HUES6 (cell line): ENCODE measurements around the gene HIF1A.
A peak's percentile ranks its signal among the peaks of the same experiment; 100 is the strongest.

ENCODE experiments used
- H3K27ac ChIP-seq: 2 replicates; pipeline ENCODE4 v1.7.0; 2013; ENCODE audit warnings: low read depth, mild to moderate bottlenecking, low read length, inconsistent platforms
- H3K27me3 ChIP-seq: 2 replicates; pipeline ENCODE4 v1.6.1; 2013; ENCODE audit warnings: low read length; ENCODE audit not compliant: control insufficient read depth, insufficient read depth
- H3K36me3 ChIP-seq: 2 replicates; pipeline ENCODE4 v1.6.1; 2013; ENCODE audit warnings: low read length; ENCODE audit not compliant: control insufficient read depth, insufficient read depth
- H3K4me1 ChIP-seq: 2 replicates; pipeline ENCODE4 v1.6.1; 2013; ENCODE audit warnings: low read length; ENCODE audit not compliant: control insufficient read depth, insufficient read depth
- H3K4me3 ChIP-seq: 2 replicates; pipeline ENCODE4 v1.5.1; 2013; ENCODE audit warnings: low read depth, low read length
- H3K9ac ChIP-seq: one replicate; pipeline ENCODE4 v1.6.1; 2013; ENCODE audit warnings: mild to moderate bottlenecking, low read length
- H3K9me3 ChIP-seq: 2 replicates; pipeline ENCODE4 v1.6.1; 2013; ENCODE audit warnings: low read depth, low read length; ENCODE audit not compliant: control insufficient read depth, insufficient read depth

The HIF1A gene

DNA sequence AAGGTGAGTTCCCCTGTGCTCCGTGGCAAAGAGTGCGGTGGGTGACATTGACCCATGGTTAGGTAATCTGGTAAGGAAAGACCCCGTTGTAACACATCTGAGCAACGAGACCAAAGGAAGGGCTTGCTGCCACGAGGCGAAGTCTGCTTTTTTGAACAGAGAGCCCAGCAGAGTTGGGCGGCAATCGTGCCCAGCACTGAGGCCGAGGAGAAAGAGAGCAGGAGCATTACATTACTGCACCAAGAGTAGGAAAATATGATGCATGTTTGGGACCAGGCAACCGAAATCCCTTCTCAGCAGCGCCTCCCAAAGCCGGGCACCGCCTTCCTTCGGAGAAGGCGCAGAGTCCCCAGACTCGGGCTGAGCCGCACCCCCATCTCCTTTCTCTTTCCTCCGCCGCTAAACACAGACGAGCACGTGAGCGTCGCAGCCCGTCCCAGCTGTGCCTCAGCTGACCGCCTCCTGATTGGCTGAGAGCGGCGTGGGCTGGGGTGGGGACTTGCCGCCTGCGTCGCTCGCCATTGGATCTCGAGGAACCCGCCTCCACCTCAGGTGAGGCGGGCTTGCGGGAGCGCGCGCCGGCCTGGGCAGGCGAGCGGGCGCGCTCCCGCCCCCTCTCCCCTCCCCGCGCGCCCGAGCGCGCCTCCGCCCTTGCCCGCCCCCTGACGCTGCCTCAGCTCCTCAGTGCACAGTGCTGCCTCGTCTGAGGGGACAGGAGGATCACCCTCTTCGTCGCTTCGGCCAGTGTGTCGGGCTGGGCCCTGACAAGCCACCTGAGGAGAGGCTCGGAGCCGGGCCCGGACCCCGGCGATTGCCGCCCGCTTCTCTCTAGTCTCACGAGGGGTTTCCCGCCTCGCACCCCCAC lies at the start of gene HIF1A:
Gene HIF1A, plus strand, starts transcription at position 684 of the 865 bp plus-strand sequence. CDS start 292 bp downstream, outside the sequence.
- Histone ChIP-seq H3K27me3 (no peaks in the 10 kb centered on the region), H3K4me3 (peak within 1 kb of the TSS; percentile 99), H3K9me3 (no peaks in the 10 kb centered on the region), H3K4me1 (peaks cover 33% of the 10 kb centered on the region), H3K36me3 (no peaks in the 10 kb centered on the region), H3K27ac (peak within 1 kb of the TSS; percentile 97), H3K9ac (peak within 1 kb of the TSS; percentile 97)

DNA sequence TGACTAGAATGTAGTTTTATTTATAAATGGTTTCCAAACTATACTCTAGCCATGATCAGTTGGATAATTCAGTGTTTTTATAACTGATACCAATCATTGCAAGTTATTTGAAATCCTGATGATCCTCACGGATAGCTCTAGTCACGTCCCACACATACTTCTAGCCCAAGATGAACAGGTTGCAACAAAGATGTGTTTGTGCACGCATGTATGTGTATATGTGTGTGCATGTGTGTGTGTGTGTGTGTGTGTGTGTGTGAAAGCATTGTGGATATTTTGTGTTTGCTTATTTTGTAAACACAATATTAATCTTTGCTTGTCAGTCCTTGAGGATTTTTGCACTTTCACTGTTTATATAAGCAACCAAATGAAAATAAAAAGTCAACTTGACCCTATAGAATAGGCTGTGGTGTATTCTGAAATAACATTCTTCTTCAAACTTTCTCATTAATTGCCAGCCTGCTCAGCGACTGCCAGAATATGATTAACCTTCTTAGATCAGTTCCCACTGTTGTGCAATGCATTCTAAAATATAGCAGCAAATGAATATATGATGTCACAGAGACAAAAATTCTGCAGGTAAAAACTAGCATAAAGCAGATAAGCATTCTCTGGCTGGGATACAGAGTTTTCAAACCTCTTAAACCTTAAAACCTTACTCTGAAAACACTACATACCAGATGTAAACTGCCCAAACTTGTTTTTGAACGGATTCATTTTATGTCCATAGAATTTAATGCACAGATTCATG lies 48.8 kb upstream of the HIF1A start:
- no peaks in the 10 kb centered on the region for H3K27me3 ChIP-seq
- no peak overlapping the region for H3K4me3 ChIP-seq
- no peaks in the 10 kb centered on the region for H3K9me3 ChIP-seq
- H3K27ac ChIP-seq = no peak overlapping the region
- H3K36me3 ChIP-seq = no peaks in the 10 kb centered on the region
- H3K9ac ChIP-seq = no peak overlapping the region
- H3K4me1 ChIP-seq = no peaks in the 10 kb centered on the region

GRCh38 chr14:61647704-61648103 lies 47.6 kb upstream of the HIF1A start:
- no peak overlapping the region for H3K27ac ChIP-seq
- H3K4me1 ChIP-seq = no peaks in the 10 kb centered on the region
- no peak overlapping the region for H3K4me3 ChIP-seq
- no peaks in the 10 kb centered on the region for H3K9me3 ChIP-seq
- H3K27me3 ChIP-seq = no peaks in the 10 kb centered on the region
- H3K9ac ChIP-seq = no peak overlapping the region
- H3K36me3 ChIP-seq = no peaks in the 10 kb centered on the region

DNA sequence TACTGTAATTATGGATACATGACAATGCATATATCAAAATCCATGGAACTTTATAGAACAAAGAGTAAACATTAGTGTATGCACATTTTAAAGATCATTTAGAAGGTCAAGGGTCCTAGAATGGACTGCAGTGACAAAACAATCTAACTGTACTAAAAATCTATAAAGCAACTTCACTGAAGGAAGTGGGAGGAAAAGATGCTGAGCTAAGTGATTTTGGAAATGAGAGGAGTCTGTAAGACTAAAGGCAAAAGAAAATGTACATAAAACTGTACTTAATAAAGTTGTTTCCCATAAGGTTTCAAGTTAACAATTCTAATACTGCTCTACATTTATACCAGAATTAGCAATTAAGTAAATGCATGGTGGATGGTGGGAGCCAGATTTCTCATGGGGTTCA lies 46.9 kb upstream of the HIF1A start:
- Histone ChIP-seq H3K4me1 (no peaks in the 10 kb centered on the region), H3K4me3 (no peak overlapping the region), H3K9me3 (no peaks in the 10 kb centered on the region), H3K36me3 (no peaks in the 10 kb centered on the region), H3K9ac (no peak overlapping the region), H3K27me3 (no peaks in the 10 kb centered on the region), H3K27ac (no peak overlapping the region)

DNA sequence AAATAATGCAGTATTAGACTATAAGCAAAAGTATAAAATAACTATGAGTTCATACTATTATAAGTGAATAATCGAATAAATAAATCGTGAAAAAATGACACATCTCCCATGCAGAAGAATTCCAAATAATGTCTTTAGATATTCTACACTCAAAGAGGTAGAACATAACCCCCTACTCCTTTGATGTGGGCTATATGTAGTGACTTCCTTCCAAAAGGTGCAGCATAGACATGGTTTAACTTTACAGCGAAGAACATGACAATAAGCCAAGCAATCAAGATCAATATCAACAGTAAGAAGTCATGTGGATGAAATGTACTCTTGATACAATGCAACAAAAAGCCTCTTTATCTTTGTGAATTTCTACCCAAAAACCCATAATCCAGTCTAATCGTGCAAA lies 46.0 kb upstream of the HIF1A start:
- no peaks in the 10 kb centered on the region for H3K4me1 ChIP-seq
- no peak overlapping the region for H3K9ac ChIP-seq
- H3K36me3 ChIP-seq = no peaks in the 10 kb centered on the region
- no peak overlapping the region for H3K4me3 ChIP-seq
- H3K27ac ChIP-seq = no peak overlapping the region
- no peaks in the 10 kb centered on the region for H3K27me3 ChIP-seq
- no peaks in the 10 kb centered on the region for H3K9me3 ChIP-seq

DNA sequence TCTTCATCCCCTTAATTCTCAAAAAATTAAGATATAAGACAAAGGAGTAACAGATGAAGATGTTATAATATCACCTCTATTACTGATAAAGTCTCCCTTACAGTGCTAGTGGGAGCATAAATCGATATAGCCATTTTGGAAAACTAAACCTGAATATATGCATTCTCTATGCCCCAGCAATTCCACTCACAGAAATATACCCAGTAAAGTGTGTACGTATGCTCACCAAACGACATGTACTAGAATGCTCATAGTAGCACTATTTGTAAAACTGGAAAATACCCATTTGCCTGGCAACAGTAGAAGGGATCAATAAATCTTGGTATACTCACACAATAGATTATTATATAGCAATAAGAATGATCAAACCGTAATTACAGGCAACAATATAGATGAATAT lies 44.0 kb upstream of the HIF1A start:
- H3K9me3 ChIP-seq = no peaks in the 10 kb centered on the region
- no peak overlapping the region for H3K9ac ChIP-seq
- H3K4me3 ChIP-seq = no peak overlapping the region
- H3K36me3 ChIP-seq = no peaks in the 10 kb centered on the region
- no peaks in the 10 kb centered on the region for H3K4me1 ChIP-seq
- no peaks in the 10 kb centered on the region for H3K27me3 ChIP-seq
- H3K27ac ChIP-seq = no peak overlapping the region

DNA sequence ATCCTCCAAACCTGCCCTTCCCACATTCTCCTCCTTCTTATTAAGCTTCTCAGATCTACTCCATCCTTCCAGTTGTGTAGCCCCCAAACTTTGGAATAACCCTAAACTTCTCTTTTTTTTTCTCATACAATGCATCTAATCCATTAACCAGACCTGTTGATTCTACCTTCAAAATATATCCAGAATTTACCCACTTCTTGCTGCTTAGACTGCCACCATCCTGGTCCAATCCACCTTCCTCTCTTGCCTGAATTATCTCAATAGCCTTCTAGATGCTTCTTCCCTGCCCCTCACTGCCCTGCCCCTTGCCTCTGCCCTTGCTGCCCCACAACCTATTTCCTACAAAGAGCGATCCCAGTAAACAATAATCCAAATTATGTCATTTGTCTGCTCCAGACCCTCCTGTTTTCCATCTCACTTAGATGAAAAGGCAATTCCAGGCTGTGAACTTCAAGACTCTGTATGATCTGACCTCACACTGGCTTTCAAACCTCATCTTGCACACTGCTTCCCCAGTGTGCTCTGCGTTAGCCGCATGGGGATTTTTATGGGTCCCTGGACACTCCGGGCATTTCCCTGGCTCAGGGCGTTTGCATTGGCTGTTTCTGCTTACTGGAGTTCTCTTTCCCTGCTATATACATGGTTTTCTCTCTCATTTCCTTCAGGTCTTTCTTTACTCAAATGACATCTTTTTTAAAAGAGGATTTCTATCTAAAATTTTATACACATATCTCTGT lies 42.6 kb upstream of the HIF1A start:
- no peaks in the 10 kb centered on the region for H3K36me3 ChIP-seq
- no peaks in the 10 kb centered on the region for H3K27me3 ChIP-seq
- H3K4me3 ChIP-seq = no peak overlapping the region
- H3K4me1 ChIP-seq = no peaks in the 10 kb centered on the region
- no peaks in the 10 kb centered on the region for H3K9me3 ChIP-seq
- no peak overlapping the region for H3K9ac ChIP-seq
- H3K27ac ChIP-seq = no peak overlapping the region

- no peak overlapping the region for H3K9ac ChIP-seq
- H3K4me1 ChIP-seq = no peaks in the 10 kb centered on the region
- H3K9me3 ChIP-seq = no peaks in the 10 kb centered on the region
- H3K4me3 ChIP-seq = no peak overlapping the region
- H3K36me3 ChIP-seq = no peaks in the 10 kb centered on the region
- no peak overlapping the region for H3K27ac ChIP-seq
- no peaks in the 10 kb centered on the region for H3K27me3 ChIP-seq
These were observed 41.8 kb upstream of the HIF1A start for GRCh38 chr14:61653507-61653906.

- no peaks in the 10 kb centered on the region for H3K36me3 ChIP-seq
- no peaks in the 10 kb centered on the region for H3K4me1 ChIP-seq
- no peak overlapping the region for H3K27ac ChIP-seq
- no peaks in the 10 kb centered on the region for H3K27me3 ChIP-seq
- H3K4me3 ChIP-seq = no peak overlapping the region
- H3K9ac ChIP-seq = no peak overlapping the region
- no peaks in the 10 kb centered on the region for H3K9me3 ChIP-seq
These were observed 41.3 kb upstream of the HIF1A start for GRCh38 chr14:61654026-61654425.

DNA sequence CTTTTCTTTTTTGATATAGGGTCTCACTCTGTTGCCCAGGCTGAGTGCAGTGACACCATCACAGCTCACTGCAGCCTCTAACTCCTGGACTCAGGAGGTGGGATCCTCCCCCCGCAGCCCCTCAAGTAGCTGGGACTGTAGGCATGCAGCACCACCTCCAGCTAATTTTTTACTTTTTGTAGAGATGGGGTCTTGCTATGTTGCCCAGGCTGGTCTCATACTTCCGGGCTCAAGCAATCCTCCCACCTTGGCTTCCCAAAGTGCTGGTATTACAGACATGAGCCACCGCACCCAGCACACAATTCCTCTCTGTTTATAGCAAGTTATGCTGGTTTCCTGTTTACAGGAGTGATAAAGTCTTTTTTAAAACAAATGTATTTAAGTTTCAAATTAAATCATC lies 39.5 kb upstream of the HIF1A start:
- Histone ChIP-seq H3K4me3 (no peak overlapping the region), H3K36me3 (no peaks in the 10 kb centered on the region), H3K4me1 (0 out of 2 replicates have a peak, but pooled peaks cover 2% of the 10 kb centered on the region), H3K27me3 (no peaks in the 10 kb centered on the region), H3K9ac (no peak overlapping the region), H3K27ac (no peak overlapping the region), H3K9me3 (no peaks in the 10 kb centered on the region)

GRCh38 chr14:61656341-61656740 lies 39.0 kb upstream of the HIF1A start:
- no peaks in the 10 kb centered on the region for H3K36me3 ChIP-seq
- H3K27ac ChIP-seq = no peak overlapping the region
- no peaks in the 10 kb centered on the region for H3K27me3 ChIP-seq
- H3K4me3 ChIP-seq = no peak overlapping the region
- 0 out of 2 replicates have a peak, but pooled peaks cover 3% of the 10 kb centered on the region for H3K4me1 ChIP-seq
- no peak overlapping the region for H3K9ac ChIP-seq
- H3K9me3 ChIP-seq = no peaks in the 10 kb centered on the region
